ENCODE measurements around the gene FAM227A.
A peak's percentile ranks its signal among the peaks of the same experiment; 100 is the strongest.

Gene FAM227A

DNA sequence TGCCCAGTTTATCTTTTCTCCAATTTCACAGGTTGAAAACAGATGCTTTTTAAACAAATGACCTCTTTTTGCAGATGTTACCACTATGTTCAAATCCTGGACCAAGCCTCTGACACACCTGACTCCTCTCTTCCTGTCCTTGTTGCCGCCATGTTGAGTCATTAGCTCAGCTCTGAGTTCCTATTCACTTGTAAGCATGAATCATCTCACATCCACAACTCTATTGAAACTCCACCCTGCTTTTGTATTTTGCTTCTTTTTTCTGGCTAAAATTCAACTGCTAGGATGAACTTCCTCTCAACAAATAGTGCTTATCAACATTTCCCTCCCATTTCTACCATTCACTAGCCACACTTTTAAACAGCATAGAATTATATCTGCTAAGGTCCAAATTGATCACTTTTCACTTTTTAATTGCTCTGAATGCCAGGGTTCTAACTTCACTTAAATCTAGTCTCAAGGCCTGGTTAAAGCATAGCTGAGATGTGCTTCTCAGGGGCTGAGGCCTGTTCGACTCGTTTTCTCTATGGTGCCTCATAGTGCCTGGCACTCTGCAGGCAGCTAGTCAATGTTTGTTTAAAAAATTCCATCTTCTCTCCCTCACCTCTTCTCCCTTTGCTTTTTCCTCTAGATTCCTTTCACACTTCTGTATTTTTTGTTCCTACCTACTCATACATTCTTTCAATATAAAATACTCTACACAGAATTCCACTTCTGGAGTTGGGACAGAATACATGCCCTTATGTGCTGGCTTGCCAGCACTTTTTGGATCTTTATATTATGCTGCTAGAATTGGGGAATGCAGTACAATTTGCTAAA is 40.6 kb upstream of the FAM227A start:
- no peak overlapping the region for H3K4me3 ChIP-seq (replicated peaks; ENCODE audit: insufficient read depth, low read length)
- H3K27me3 ChIP-seq (ENCODE audit: insufficient read depth, poor library complexity, severe bottlenecking) = no peaks in the 10 kb centered on the region
- DNase-seq (ENCODE audit: low read depth in 1 of 2, low spot score in 1 of 2) = peak; percentile 32 to 78
- TF ChIP-seq, protein P1, sequence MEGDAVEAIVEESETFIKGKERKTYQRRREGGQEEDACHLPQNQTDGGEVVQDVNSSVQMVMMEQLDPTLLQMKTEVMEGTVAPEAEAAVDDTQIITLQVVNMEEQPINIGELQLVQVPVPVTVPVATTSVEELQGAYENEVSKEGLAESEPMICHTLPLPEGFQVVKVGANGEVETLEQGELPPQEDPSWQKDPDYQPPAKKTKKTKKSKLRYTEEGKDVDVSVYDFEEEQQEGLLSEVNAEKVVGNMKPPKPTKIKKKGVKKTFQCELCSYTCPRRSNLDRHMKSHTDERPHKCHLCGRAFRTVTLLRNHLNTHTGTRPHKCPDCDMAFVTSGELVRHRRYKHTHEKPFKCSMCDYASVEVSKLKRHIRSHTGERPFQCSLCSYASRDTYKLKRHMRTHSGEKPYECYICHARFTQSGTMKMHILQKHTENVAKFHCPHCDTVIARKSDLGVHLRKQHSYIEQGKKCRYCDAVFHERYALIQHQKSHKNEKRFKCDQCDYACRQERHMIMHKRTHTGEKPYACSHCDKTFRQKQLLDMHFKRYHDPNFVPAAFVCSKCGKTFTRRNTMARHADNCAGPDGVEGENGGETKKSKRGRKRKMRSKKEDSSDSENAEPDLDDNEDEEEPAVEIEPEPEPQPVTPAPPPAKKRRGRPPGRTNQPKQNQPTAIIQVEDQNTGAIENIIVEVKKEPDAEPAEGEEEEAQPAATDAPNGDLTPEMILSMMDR (IDR thresholded peaks at IDR 0.05; ENCODE audit: insufficient read depth, low read length) = no peak
- TF ChIP-seq GABPA (IDR thresholded peaks at IDR 0.05; ENCODE audit: low read depth) = no peak
- no peak overlapping the region for H3K27ac ChIP-seq (replicated peaks)

DNA sequence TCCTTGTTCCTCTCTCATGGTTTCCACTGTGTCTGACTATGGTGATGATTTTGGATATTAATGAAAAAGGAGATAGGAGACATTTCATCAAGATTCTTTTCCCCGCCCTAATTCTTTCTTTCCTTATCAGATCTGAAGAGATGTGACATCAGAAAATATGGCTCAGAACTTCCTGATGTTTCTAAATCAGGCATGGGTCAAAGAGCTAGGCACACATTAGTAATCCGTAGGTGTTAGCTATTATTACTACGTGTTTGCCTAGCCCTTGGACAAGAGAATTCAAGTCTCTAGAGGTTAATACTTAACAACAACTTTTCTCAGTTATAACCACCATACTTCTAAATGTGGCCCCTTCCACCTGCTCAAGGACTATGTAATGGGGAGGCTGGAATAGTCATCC is 38.7 kb upstream of the FAM227A start:
- no peaks in the 10 kb centered on the region for H3K27me3 ChIP-seq (ENCODE audit: insufficient read depth, poor library complexity, severe bottlenecking)
- no peak overlapping the region for H3K4me3 ChIP-seq (replicated peaks; ENCODE audit: insufficient read depth, low read length)
- DNase-seq (ENCODE audit: low read depth in 1 of 2, low spot score in 1 of 2) = no peak
- TF ChIP-seq POLR2AphosphoS5 (IDR thresholded peaks at IDR 0.05; ENCODE audit: low read depth) = no peak
- TF ChIP-seq GABPA (IDR thresholded peaks at IDR 0.05; ENCODE audit: low read depth) = no peak
- TF ChIP-seq, protein P1 (IDR thresholded peaks at IDR 0.05; ENCODE audit: insufficient read depth, low read length) = no peak
- no peak for TF ChIP-seq SPI1 (IDR thresholded peaks at IDR 0.05; ENCODE audit: borderline replicate concordance, low read depth)
- TF ChIP-seq, protein P2, sequence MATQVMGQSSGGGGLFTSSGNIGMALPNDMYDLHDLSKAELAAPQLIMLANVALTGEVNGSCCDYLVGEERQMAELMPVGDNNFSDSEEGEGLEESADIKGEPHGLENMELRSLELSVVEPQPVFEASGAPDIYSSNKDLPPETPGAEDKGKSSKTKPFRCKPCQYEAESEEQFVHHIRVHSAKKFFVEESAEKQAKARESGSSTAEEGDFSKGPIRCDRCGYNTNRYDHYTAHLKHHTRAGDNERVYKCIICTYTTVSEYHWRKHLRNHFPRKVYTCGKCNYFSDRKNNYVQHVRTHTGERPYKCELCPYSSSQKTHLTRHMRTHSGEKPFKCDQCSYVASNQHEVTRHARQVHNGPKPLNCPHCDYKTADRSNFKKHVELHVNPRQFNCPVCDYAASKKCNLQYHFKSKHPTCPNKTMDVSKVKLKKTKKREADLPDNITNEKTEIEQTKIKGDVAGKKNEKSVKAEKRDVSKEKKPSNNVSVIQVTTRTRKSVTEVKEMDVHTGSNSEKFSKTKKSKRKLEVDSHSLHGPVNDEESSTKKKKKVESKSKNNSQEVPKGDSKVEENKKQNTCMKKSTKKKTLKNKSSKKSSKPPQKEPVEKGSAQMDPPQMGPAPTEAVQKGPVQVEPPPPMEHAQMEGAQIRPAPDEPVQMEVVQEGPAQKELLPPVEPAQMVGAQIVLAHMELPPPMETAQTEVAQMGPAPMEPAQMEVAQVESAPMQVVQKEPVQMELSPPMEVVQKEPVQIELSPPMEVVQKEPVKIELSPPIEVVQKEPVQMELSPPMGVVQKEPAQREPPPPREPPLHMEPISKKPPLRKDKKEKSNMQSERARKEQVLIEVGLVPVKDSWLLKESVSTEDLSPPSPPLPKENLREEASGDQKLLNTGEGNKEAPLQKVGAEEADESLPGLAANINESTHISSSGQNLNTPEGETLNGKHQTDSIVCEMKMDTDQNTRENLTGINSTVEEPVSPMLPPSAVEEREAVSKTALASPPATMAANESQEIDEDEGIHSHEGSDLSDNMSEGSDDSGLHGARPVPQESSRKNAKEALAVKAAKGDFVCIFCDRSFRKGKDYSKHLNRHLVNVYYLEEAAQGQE (IDR thresholded peaks at IDR 0.05; ENCODE audit: insufficient replicate concordance, low read depth) = no peak
- no peak overlapping the region for H3K27ac ChIP-seq (replicated peaks)

DNA sequence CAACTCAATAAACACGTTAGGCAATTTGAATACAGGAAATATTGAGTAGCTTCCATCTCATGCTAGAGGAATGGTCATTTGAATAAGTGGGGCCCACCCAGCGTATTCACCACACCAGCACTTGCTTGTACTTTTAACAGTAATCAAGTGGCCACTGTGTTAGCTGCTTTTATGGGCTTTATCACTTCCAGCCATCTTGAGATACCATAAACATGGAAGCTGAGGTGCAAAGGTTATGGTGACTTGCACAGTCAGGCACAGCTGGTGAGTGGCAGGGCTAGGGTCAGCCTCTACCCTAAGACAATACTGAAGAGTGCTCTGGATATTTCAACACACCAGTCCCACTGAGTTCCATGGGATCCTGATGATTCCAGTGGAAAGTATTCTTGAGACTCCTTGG is 37.9 kb upstream of the FAM227A start:
- no peak overlapping the region for H3K4me3 ChIP-seq (replicated peaks; ENCODE audit: insufficient read depth, low read length)
- no peak for DNase-seq (ENCODE audit: low read depth in 1 of 2, low spot score in 1 of 2)
- no peaks in the 10 kb centered on the region for H3K27me3 ChIP-seq (ENCODE audit: insufficient read depth, poor library complexity, severe bottlenecking)
- H3K27ac ChIP-seq (replicated peaks) = no peak overlapping the region
- no peak for TF ChIP-seq POLR2AphosphoS5 (IDR thresholded peaks at IDR 0.05; ENCODE audit: low read depth)
- TF ChIP-seq, protein P2 (IDR thresholded peaks at IDR 0.05; ENCODE audit: insufficient replicate concordance, low read depth) = no peak
- TF ChIP-seq, protein P1 (IDR thresholded peaks at IDR 0.05; ENCODE audit: insufficient read depth, low read length) = no peak
- TF ChIP-seq GABPA (IDR thresholded peaks at IDR 0.05; ENCODE audit: low read depth) = no peak
- TF ChIP-seq SPI1 (IDR thresholded peaks at IDR 0.05; ENCODE audit: borderline replicate concordance, low read depth) = no peak

DNA sequence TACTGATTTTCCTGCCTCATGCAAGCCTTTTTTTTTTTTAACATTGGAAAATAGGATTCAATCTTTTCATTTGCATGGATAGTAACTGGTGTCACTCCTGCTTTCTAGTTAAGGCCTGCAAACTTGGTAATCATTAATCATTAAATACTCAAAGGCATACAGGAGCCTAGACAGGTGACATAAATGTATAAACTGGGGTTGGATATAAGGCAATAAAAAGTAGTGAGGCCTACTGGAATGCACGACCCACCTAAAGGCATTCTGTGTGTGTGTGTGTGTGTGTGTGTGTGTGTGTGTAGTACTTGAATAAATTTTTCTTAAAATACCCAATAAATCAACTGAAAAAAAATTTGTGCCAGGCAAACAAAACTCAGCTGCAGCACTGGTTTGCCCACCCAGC is 33.5 kb upstream of the FAM227A start:
- TF ChIP-seq POLR2AphosphoS5 (IDR thresholded peaks at IDR 0.05; ENCODE audit: low read depth) = no peak
- TF ChIP-seq, protein P2 (IDR thresholded peaks at IDR 0.05; ENCODE audit: insufficient replicate concordance, low read depth) = no peak
- TF ChIP-seq, protein P1 (IDR thresholded peaks at IDR 0.05; ENCODE audit: insufficient read depth, low read length) = no peak
- no peak for TF ChIP-seq SPI1 (IDR thresholded peaks at IDR 0.05; ENCODE audit: borderline replicate concordance, low read depth)
- no peak for TF ChIP-seq GABPA (IDR thresholded peaks at IDR 0.05; ENCODE audit: low read depth)
- no peak for DNase-seq (ENCODE audit: low read depth in 1 of 2, low spot score in 1 of 2)
- Histone ChIP-seq H3K27me3 (ENCODE audit: insufficient read depth, poor library complexity, severe bottlenecking) (no peaks in the 10 kb centered on the region), H3K27ac (replicated peaks) (no peak overlapping the region), H3K4me3 (replicated peaks; ENCODE audit: insufficient read depth, low read length) (no peak overlapping the region)

Data from HL-60 (cell line).